Right lobe of liver (tissue), 4 donors: ENCODE data around the gene SEMA6C.

ENCODE experiments used
- CTCF ChIP-seq, 4 donors: fragments of 200-600 bp in 3 of 4; fragments of 450-650 bp in 1 of 4; IDR thresholded peaks; one replicate each; pipeline versions ENCODE4 v1.5.1 to v1.8.0; 2016 to 2022; ENCODE audit warnings: antibody characterized with exemption in 4 of 4, mild to moderate bottlenecking in 2 of 4
- POLR2A ChIP-seq: fragments of 450-650 bp; IDR thresholded peaks from one replicate; pipeline ENCODE4 v1.6.1; 2017; ENCODE audit warnings: antibody characterized with exemption, mild to moderate bottlenecking
- donor health status: DM: no; HTN: no; CAD: no.
- donor health status: DM: no; HTN: no; CAD: no.
- donor health status: DM: no; HTN: yes; CAD: no.

GRCh38 chr1:151171190-151171589 is 24.8 kb upstream of the SEMA6C start:
- TF ChIP-seq POLR2A (no peak), CTCF (IDR thresholded peaks at IDR 0.05) (no peak)
